ENCODE data around the gene CDH13.

The CDH13 gene

DNA sequence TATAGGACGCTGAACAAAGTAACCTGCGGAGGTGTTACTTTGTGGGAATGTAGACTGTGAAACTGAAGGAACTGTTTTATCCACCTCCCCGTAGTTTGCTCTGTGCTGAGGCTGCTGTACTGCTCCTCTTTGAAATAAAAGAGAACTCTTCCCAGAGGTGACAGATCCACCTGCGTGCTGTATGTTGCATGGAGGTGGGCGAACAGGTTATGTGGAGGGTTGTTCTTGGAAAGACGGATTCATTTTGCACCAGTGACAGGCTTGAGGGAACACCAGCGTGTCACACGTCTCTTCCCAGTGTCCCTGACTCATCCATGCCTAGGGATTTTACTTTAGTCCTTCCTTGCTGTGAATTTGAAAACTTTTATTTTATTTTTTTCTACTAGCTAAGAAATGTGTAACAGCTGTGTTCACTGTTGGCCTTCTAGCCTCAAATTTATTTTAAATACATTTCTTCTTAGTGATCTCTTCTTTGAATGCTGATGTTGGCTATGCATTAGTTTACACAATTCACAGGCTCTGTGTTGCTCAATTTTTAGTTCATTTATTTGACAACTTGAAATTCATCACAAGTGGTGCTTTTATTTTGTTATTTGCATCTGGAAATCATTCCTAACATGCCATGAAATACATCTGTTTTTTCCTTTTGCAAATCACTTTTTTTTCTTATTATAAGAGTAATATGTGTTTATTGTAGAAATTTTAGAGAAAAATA lies 512.4 kb downstream of the CDH13 start:
- no peaks in the 10 kb centered on the region for H3K9me3 ChIP-seq
- DNase-seq, result no peak
- H3K4me3 ChIP-seq, result no peak overlapping the region
- H3K36me3 ChIP-seq, result no peaks in the 10 kb centered on the region
- no peaks in the 10 kb centered on the region for H3K27me3 ChIP-seq
- TF ChIP-seq, protein P1, sequence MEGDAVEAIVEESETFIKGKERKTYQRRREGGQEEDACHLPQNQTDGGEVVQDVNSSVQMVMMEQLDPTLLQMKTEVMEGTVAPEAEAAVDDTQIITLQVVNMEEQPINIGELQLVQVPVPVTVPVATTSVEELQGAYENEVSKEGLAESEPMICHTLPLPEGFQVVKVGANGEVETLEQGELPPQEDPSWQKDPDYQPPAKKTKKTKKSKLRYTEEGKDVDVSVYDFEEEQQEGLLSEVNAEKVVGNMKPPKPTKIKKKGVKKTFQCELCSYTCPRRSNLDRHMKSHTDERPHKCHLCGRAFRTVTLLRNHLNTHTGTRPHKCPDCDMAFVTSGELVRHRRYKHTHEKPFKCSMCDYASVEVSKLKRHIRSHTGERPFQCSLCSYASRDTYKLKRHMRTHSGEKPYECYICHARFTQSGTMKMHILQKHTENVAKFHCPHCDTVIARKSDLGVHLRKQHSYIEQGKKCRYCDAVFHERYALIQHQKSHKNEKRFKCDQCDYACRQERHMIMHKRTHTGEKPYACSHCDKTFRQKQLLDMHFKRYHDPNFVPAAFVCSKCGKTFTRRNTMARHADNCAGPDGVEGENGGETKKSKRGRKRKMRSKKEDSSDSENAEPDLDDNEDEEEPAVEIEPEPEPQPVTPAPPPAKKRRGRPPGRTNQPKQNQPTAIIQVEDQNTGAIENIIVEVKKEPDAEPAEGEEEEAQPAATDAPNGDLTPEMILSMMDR (IDR thresholded peaks at IDR 0.05), result no peak
- H3K4me1 ChIP-seq, result no peaks in the 10 kb centered on the region
- H3K27ac ChIP-seq, result no peak overlapping the region
- intact Hi-C loops (cut with DNase I; ENCODE audit: low total_unique reads), result no loop called here

DNA sequence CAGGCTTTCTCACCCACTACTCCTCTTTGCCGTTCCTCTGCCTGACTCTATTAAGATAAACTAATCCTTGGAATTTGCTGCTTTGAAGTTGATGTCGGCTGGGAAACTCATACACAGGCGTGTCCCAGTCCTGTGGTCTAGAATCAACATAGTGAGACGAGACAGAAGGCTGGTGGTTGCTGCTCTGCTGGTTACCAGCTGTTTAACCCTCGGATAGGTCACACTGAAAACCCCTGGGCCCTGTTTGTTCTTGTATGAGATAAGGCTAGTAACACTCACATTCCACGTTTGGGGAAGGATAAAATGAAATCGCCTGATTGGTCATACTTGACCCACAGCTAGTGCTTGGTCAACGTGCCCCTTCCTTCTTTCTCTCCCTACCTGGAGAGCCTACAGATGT lies 517.0 kb downstream of the CDH13 start:
- intact Hi-C loops (cut with DNase I; ENCODE audit: low total_unique reads), result no loop called here
- Histone ChIP-seq H3K4me3 (no peak overlapping the region), H3K27ac (no peak overlapping the region), H3K4me1 (no peaks in the 10 kb centered on the region), H3K27me3 (no peaks in the 10 kb centered on the region), H3K9me3 (no peaks in the 10 kb centered on the region), H3K36me3 (no peaks in the 10 kb centered on the region)
- DNase-seq, result no peak
- TF ChIP-seq, protein P1 (IDR thresholded peaks at IDR 0.05), result no peak

DNA sequence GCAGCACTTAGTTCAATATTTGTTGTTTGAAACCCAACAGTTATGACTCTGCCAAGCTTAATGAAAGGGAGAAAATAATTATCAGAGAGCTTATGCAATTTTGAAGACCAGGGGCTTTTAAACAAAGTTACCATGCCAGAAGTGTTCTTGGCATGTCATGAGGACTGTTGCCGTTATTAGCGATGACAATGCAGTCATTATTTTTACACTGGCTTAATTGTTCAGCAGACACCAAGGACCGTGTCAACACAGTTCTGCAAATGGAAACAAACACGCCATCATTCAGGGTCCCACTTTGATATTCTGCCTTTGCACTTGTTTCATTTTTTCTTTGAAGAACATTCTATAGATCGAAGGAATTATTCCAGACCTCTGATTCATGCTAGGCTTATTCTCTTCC lies 518.5 kb downstream of the CDH13 start:
- H3K4me1 ChIP-seq, result no peaks in the 10 kb centered on the region
- intact Hi-C loops (cut with DNase I; ENCODE audit: low total_unique reads), result no loop called here
- H3K4me3 ChIP-seq, result no peak overlapping the region
- no peaks in the 10 kb centered on the region for H3K9me3 ChIP-seq
- no peaks in the 10 kb centered on the region for H3K36me3 ChIP-seq
- H3K27ac ChIP-seq, result no peak overlapping the region
- no peaks in the 10 kb centered on the region for H3K27me3 ChIP-seq
- TF ChIP-seq, protein P1 (IDR thresholded peaks at IDR 0.05), result no peak
- no peak for DNase-seq

DNA sequence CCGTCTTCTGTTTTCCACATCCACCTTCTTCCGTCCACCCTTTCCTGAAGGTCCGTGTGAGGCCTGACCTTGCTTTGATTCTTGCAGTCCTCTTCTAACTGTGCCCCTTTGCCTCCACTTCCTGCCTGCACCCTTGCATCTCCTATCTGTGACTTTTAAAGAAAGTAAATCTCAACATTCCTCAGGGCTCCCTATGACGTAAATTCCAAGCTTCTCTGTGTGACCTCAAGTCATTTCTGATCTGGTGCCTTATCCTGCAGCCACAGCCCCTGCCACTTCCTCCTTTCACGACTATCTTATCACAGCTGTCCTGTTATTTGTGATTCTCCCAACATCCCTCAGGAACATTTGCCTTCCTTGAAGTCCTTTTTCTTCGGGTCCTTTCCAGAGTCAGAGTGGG lies 520.5 kb downstream of the CDH13 start:
- intact Hi-C loops (cut with DNase I; ENCODE audit: low total_unique reads), result no loop called here
- no peaks in the 10 kb centered on the region for H3K36me3 ChIP-seq
- no peaks in the 10 kb centered on the region for H3K9me3 ChIP-seq
- DNase-seq, result no peak
- H3K27ac ChIP-seq, result no peak overlapping the region
- no peaks in the 10 kb centered on the region for H3K4me1 ChIP-seq
- H3K27me3 ChIP-seq, result no peaks in the 10 kb centered on the region
- no peak overlapping the region for H3K4me3 ChIP-seq
- TF ChIP-seq, protein P1 (IDR thresholded peaks at IDR 0.05), result no peak

DNA sequence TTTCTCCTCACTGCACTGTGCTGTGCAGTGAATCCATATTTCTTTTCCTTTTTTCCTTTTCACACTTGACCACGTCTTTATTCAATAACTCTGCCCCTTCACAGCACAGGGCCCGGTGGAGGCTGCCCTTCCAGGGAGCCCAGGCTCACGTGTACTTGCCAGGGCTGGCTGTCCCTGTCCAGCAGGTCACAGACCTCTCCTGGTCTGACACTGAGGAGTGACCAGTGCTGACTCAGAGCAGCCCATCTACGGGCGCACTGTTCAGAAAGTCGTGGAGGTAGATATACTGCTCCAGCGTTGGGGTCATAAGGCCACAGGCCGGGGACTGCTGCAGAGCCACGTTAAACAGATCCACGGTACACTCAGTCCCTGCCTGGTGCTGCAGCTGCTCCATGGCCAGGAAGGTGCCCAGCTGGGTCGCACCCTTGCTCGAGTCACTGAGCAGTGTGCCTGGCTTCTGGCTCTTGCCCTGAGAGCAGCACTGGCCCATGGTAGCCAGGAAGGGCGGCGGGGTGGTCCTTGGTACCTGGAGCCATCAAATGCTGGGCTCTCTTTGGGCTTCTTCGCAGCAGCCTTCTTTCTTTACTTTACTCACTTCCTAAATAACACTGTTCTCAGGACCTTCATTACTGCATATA lies 531.7 kb downstream of the CDH13 start:
- no peaks in the 10 kb centered on the region for H3K36me3 ChIP-seq
- no peaks in the 10 kb centered on the region for H3K9me3 ChIP-seq
- intact Hi-C loops (cut with DNase I; ENCODE audit: low total_unique reads), result no loop called here
- peaks cover 0 to 5% (median 2%) of the 10 kb centered on the region in 4 donors for H3K4me1 ChIP-seq
- no peak overlapping the region for H3K4me3 ChIP-seq
- no peaks in the 10 kb centered on the region for H3K27me3 ChIP-seq
- no peak overlapping the region for H3K27ac ChIP-seq
- TF ChIP-seq, protein P1 (IDR thresholded peaks at IDR 0.05), result no peak
- no peak for DNase-seq

Data from tibial artery (tissue), 4 donors.